ENCODE results near the gene ZBTB43. TPM values are rescaled to one million over a fixed set of nuclear protein-coding genes. Genes with fewer than 3 reads are reported as not detected.
A peak's percentile ranks its signal among the peaks of the same experiment; 100 is the strongest.
"Not testable (repeated sequence)": the region's sequence is repeated elsewhere in the genome, so short reads cannot be mapped to it uniquely, and the experiment has no call there.

ZBTB43 gene
- total RNA-seq, 1 experiment from 2014 or later = 4.3 TPM

- in situ Hi-C loops (cut with HindIII; ENCODE audit: low sequenced_read_pairs) = no loop called here
- DNase-seq (ENCODE audit: low spot score) = no peak
Measured at GRCh38 chr9:126788046-126788445, 16.8 kb upstream of the ZBTB43 start.

GRCh38 chr9:126788634-126789349 lies 16.0 kb upstream of the ZBTB43 start:
- no peak for DNase-seq (ENCODE audit: low spot score)
- in situ Hi-C loops (cut with HindIII; ENCODE audit: low sequenced_read_pairs) = no loop called here

GRCh38 chr9:126790561-126790960 lies 14.3 kb upstream of the ZBTB43 start:
- in situ Hi-C loops (cut with HindIII; ENCODE audit: low sequenced_read_pairs) = no loop called here
- no peak for DNase-seq (ENCODE audit: low spot score)

- peak; percentile 45 for DNase-seq (ENCODE audit: low spot score)
- in situ Hi-C loops (cut with HindIII; ENCODE audit: low sequenced_read_pairs) = no loop called here
Measured at GRCh38 chr9:126791406-126792230, 13.2 kb upstream of the ZBTB43 start.

- DNase-seq (ENCODE audit: low spot score) = no peak
- in situ Hi-C loops (cut with HindIII; ENCODE audit: low sequenced_read_pairs) = no loop called here
Measured at GRCh38 chr9:126793686-126794417, 11.0 kb upstream of the ZBTB43 start.

GRCh38 chr9:126794441-126794840 lies 10.4 kb upstream of the ZBTB43 start:
- in situ Hi-C loops (cut with HindIII; ENCODE audit: low sequenced_read_pairs) = no loop called here

GRCh38 chr9:126796758-126797157 lies 8.1 kb upstream of the ZBTB43 start:
- DNase-seq (ENCODE audit: low spot score) = no peak
- in situ Hi-C loops (cut with HindIII; ENCODE audit: low sequenced_read_pairs) = no loop called here

More at GRCh38 chr9:126794441-126794840, 10.4 kb upstream of the ZBTB43 start:
- DNase-seq (ENCODE audit: low spot score) = no peak

GRCh38 chr9:126797903-126798302 lies 6.9 kb upstream of the ZBTB43 start:
- in situ Hi-C loops (cut with HindIII; ENCODE audit: low sequenced_read_pairs) = no loop called here

GRCh38 chr9:126799034-126799433 lies 5.8 kb upstream of the ZBTB43 start:
- in situ Hi-C loops (cut with HindIII; ENCODE audit: low sequenced_read_pairs) = no loop called here

More at GRCh38 chr9:126797903-126798302, 6.9 kb upstream of the ZBTB43 start:
- DNase-seq (ENCODE audit: low spot score) = no peak

GRCh38 chr9:126802318-126803059 lies 2.4 kb upstream of the ZBTB43 start:
- in situ Hi-C loops (cut with HindIII; ENCODE audit: low sequenced_read_pairs) = no loop called here
- no peak for DNase-seq (ENCODE audit: low spot score)

More at GRCh38 chr9:126799034-126799433, 5.8 kb upstream of the ZBTB43 start:
- no peak for DNase-seq (ENCODE audit: low spot score)

GRCh38 chr9:126804198-126804695 lies 593 bp upstream of the ZBTB43 start:
- in situ Hi-C loops (cut with HindIII; ENCODE audit: low sequenced_read_pairs) = no loop called here
- DNase-seq (ENCODE audit: low spot score) = no peak

- in situ Hi-C loops (cut with HindIII; ENCODE audit: low sequenced_read_pairs) = no loop called here
- no peak for DNase-seq (ENCODE audit: low spot score)
Measured at GRCh38 chr9:126805554-126806262, 868 bp downstream of the ZBTB43 start.

GRCh38 chr9:126806336-126806735 lies 1.5 kb downstream of the ZBTB43 start:
- DNase-seq (ENCODE audit: low spot score) = no peak
- in situ Hi-C loops (cut with HindIII; ENCODE audit: low sequenced_read_pairs) = no loop called here

GRCh38 chr9:126809068-126809467 lies 4.2 kb downstream of the ZBTB43 start:
- in situ Hi-C loops (cut with HindIII; ENCODE audit: low sequenced_read_pairs) = no loop called here
- DNase-seq (ENCODE audit: low spot score) = no peak

GRCh38 chr9:126810221-126810620 lies 5.4 kb downstream of the ZBTB43 start:
- DNase-seq (ENCODE audit: low spot score); in situ Hi-C loops (cut with HindIII; ENCODE audit: low sequenced_read_pairs): not testable (repeated sequence)

GRCh38 chr9:126813072-126813471 lies 8.2 kb downstream of the ZBTB43 start:
- no peak for DNase-seq (ENCODE audit: low spot score)
- in situ Hi-C loops (cut with HindIII; ENCODE audit: low sequenced_read_pairs) = no loop called here

- no peak for DNase-seq (ENCODE audit: low spot score)
- in situ Hi-C loops (cut with HindIII; ENCODE audit: low sequenced_read_pairs) = no loop called here
Measured at GRCh38 chr9:126814091-126814490, 9.3 kb downstream of the ZBTB43 start.

- in situ Hi-C loops (cut with HindIII; ENCODE audit: low sequenced_read_pairs); DNase-seq (ENCODE audit: low spot score): not testable (repeated sequence)
Measured at GRCh38 chr9:126817615-126818014, 12.8 kb downstream of the ZBTB43 start.

Data from G401 (cell line).